ENCODE data around the gene FIGN.

GRCh38 chr2:163703386-163703785, 32.4 kb downstream of the FIGN start:
- TF ChIP-seq SUZ12 (IDR thresholded peaks at IDR 0.05; ENCODE audit: extremely low read depth, insufficient read depth, insufficient read length) = no peak
- TF ChIP-seq YY1 (IDR thresholded peaks at IDR 0.05; ENCODE audit: insufficient read depth, insufficient read length) = no peak
- TF ChIP-seq ZNF274 (IDR thresholded peaks at IDR 0.05; ENCODE audit: low read depth, low read length) = no peak

Measured in NT2/D1 (cell line).